ENCODE measurements around the gene ERCC8. TPM values are rescaled to one million over a fixed set of nuclear protein-coding genes. Genes with fewer than 3 reads are reported as not detected.

Gene ERCC8
- total and polyA plus RNA-seq, 2 of the 8 experiments (the other 6 are each of a cell fraction or from before 2014, with no cell fraction given), result 17.3 TPM

- Histone ChIP-seq H2AK5ac (ENCODE audit: low read depth, low read length) (no peak overlapping the region), H3K27ac (ENCODE audit: low read depth, low read length) (no peak overlapping the region), H2BK15ac (ENCODE audit: low read length) (no peak overlapping the region; the same call in 1 of the 2 replicates), H2BK12ac (ENCODE audit: low read depth, low read length) (no peak overlapping the region), H3K23me2 (ENCODE audit: low read depth, low read length) (no peaks in the 10 kb centered on the region), H2BK20ac (ENCODE audit: low read length) (no peak overlapping the region), H3K4ac (replicated peaks; ENCODE audit: insufficient read length, low read depth, low read length) (no peak overlapping the region), H3K79me2 (ENCODE audit: control insufficient read depth in 1 of 2, insufficient read depth in 2 of 2, low read length in 2 of 2) (no peaks in the 10 kb centered on the region), H2AFZ (ENCODE audit: low read length) (peak overlapping the region; percentile 37), H4K91ac (replicated peaks; ENCODE audit: insufficient read length, low read length) (no peak overlapping the region), H3K27me3 (replicated peaks in 1 of 4; ENCODE audit: control insufficient read depth in 3 of 4, extremely low read depth in 1 of 4, insufficient read depth in 3 of 4, low read length in 3 of 4) (no peaks in the 10 kb centered on the region), H2BK5ac (ENCODE audit: low read depth, low read length) (no peak overlapping the region), H3K4me3 (ENCODE audit: extremely low read depth in 1 of 4, insufficient read depth in 2 of 4, low read depth in 3 of 4, low read length in 4 of 4) (no peak overlapping the region), H3K23ac (ENCODE audit: insufficient read length) (no peak overlapping the region), H3K79me1 (ENCODE audit: low read depth, low read length) (no peaks in the 10 kb centered on the region), H3K9me3 (ENCODE audit: insufficient read depth in 2 of 2, low read depth in 1 of 2, low read length in 1 of 2) (no peaks in the 10 kb centered on the region), H4K5ac (ENCODE audit: insufficient read length, low read depth, low read length) (no peak overlapping the region), H3K14ac (ENCODE audit: insufficient read length) (no peak overlapping the region), H3K18ac (ENCODE audit: extremely low read depth, low read length) (no peak overlapping the region), H3K36me3 (ENCODE audit: control insufficient read depth in 2 of 4, insufficient read depth in 4 of 4, low read length in 3 of 4) (no peaks in the 10 kb centered on the region), H4K20me1 (replicated peaks in 1 of 2; ENCODE audit: control insufficient read depth in 1 of 2, insufficient read depth in 2 of 2, low read length in 2 of 2) (no peaks in the 10 kb centered on the region), H3K56ac (replicated peaks; ENCODE audit: insufficient read length, low read depth, low read length) (no peak overlapping the region), H3K9ac (replicated peaks in 1 of 4; ENCODE audit: extremely low read depth in 1 of 4, low read depth in 3 of 4, low read length in 3 of 4) (no peak overlapping the region), H3K4me2 (ENCODE audit: insufficient read depth in 1 of 2, low read depth in 2 of 2, low read length in 2 of 2) (no peak overlapping the region), H3K4me1 (replicated peaks in 1 of 4; ENCODE audit: control insufficient read depth in 3 of 4, insufficient read depth in 4 of 4, low read length in 3 of 4) (peaks cover 0 to 5% (median 0%) of the 10 kb centered on the region in 4 experiments; a peak in 2 of 7 replicates), H2BK120ac (replicated peaks; ENCODE audit: low read depth, low read length) (no peak overlapping the region), H4K8ac (ENCODE audit: extremely low read depth, insufficient read depth, low read length) (no peak overlapping the region)
- 86% methylated on average over 2 of the region's 2 CpGs; no CpG with 5 or more reads in 1 of the 2 experiments for WGBS, 2 experiments (ENCODE audit: extremely low coverage in 1 of 2, insufficient coverage in 1 of 2, insufficient read length in 1 of 2, insufficient replicate concordance in 2 of 2, low coverage in 1 of 2, low lambda C conversion rate in 2 of 2, missing lambda C conversion rate in 1 of 2)
- CTCF ChIA-PET (ENCODE audit: partially characterized antibody), result interaction anchor here (1.1 kb wide), 1 partner anchor 53 kb away, joined by 3 read pairs; no protein-coding TSS in a partner anchor
- FAIRE-seq (no peak), DNase-seq (ENCODE audit: low read depth in 1 of 2, low spot score in 2 of 2) (no peak)
- POLR2A ChIA-PET (ENCODE audit: partially characterized antibody), result interaction anchor here (0.8 to 1.2 kb wide), 3 partner anchors 8 to 57 kb away, joined by 3 to 6 read pairs (median 3); partner anchors contain the start of gene ELOVL7
- TF ChIP-seq POLR2AphosphoS5 (IDR thresholded peaks at IDR 0.05; ENCODE audit: low read depth, low read length), result no peak
- no peak for TF ChIP-seq BACH1 (IDR thresholded peaks at IDR 0.05; ENCODE audit: low read length)
- TF ChIP-seq E2F6 (IDR thresholded peaks at IDR 0.05), result no peak
- TF ChIP-seq EP300 (IDR thresholded peaks at IDR 0.05; ENCODE audit: borderline replicate concordance in 1 of 2, low read depth in 2 of 2, low read length in 2 of 2), result no peak
- TF ChIP-seq JUN (IDR thresholded peaks at IDR 0.05; ENCODE audit: low read depth, low read length), result no peak
- no peak for TF ChIP-seq RXRA (IDR thresholded peaks at IDR 0.05; ENCODE audit: insufficient read depth, low read depth, low read length)
- TF ChIP-seq KDM4A (IDR thresholded peaks at IDR 0.05; ENCODE audit: low read depth, low read length, severe bottlenecking), result no peak
- TF ChIP-seq ZNF274 (IDR thresholded peaks at IDR 0.05; ENCODE audit: borderline replicate concordance, extremely low read depth, low read length), result no peak
- no peak for TF ChIP-seq RAD21 (IDR thresholded peaks at IDR 0.05 in 1 of 2, conservative IDR thresholded peaks at IDR 0.05 in 1 of 2; ENCODE audit: low read depth in 2 of 2, low read length in 2 of 2)
These were observed 92.6 kb downstream of the ERCC8 start for GRCh38 chr5:60852317-60852716.
